GM19240 (cell line): Measurements from ENCODE around the gene SEC22B.
"Not testable (repeated sequence)": the region's sequence is repeated elsewhere in the genome, so short reads cannot be mapped to it uniquely, and the experiment has no call there.

Experiments
- DNase-seq: peaks from one replicate; pipeline ENCODE4 v3.0.0; 2011; ENCODE audit warnings: low spot score; ENCODE audit not compliant: insufficient read length

The SEC22B gene

DNA sequence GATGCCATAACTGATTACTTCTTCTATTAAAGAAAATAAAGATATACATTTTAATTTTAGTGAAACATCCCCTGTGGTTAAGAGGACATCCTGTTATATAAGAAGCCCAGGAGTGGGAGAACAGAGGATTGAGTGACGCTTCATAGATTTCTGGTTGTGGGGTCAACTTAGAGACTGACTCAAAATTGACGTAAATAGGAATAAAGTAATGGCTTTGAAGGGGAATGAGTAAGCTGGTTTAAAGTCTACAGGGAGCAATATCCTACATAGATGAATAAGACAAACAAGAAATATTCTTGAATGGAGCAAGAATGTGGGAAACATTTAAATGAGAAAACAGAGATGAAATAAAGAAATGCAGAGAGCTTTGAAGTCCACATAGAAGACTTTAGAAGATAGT lies 60.2 kb downstream of the SEC22B start:
- not testable (repeated sequence) for DNase-seq

- not testable (repeated sequence) for DNase-seq
Observed at GRCh38 chr1:120113134-120113533, 63.2 kb downstream of the SEC22B start.

DNA sequence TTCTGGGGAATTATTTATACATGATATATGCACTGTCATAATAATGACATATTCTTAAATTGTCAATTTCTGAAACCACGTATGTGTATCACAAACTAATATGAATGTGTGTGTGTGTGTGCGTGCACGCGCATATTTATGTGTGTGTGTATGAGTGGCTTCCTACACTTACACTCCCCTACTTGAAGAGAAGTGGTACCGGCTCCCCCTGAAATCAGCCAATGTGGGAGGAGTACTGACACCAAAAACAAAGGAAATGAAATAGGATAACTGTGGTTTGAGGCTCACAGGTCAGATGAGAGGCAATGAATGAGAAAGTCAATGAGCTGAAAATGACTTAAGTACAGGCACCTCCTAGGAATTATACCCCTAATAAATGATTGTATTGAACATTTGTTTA lies 64.1 kb downstream of the SEC22B start:
- not testable (repeated sequence) for DNase-seq

DNA sequence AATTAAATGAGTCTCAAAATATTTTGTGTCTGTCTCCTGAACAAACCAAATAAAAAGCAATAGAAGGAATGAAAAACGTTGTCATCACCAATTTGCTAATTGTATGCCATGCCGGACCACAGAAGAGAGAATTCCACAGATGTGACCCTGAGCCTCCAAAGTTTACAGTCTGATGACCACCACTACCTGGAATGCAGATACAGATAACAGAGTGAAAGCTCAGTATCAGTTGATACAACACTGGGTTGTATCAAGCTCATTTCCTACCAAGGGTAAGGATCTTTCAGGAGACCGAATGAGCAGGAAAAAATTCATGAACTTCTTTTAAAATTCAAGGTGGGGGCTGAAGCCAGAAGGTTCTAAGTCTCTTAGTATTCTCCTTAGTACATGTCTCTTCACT lies 64.5 kb downstream of the SEC22B start:
- not testable (repeated sequence) for DNase-seq

DNA sequence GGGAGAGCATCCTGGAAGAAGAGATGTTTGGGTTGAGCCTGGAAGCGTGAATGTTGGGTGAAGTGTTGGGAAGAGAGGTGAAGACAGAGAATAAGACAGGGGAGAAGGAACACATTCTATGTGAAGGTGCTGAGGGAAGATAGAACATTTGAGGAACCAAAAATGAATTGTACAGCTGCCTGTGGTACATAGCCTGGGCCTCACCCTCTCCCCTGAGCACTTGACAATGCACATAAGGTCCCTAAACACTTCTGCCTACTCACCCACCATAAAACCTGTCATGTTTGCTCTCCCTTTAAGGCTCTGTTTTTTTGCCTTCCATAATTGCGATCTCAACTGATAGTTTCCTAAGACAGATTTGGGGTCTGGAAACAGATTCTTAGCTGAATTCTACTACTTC lies 65.3 kb downstream of the SEC22B start:
- DNase-seq, result not testable (repeated sequence)

- not testable (repeated sequence) for DNase-seq
Observed at GRCh38 chr1:120109656-120110055, 66.7 kb downstream of the SEC22B start.

GRCh38 chr1:120109180-120109579 lies 67.1 kb downstream of the SEC22B start:
- not testable (repeated sequence) for DNase-seq

DNA sequence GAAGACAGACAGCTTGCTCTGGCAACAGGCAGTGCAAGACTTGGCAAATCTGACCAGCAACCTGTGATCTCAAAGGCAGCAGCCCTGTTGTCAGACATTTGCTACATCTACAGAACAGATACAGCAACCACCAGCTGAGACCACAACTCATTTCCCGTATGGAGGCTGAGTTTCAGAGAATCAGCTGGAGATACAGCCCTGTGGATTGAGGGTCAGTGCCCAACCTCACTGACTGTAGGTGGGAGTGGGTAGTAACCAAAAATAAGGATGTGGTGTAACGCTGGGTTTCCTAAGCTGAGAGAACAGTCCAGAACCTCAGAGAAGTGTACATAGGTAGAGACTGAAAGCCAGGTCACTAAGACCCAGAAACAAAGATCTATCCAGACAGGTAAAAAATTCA lies 71.0 kb downstream of the SEC22B start:
- DNase-seq, result not testable (repeated sequence)

DNA sequence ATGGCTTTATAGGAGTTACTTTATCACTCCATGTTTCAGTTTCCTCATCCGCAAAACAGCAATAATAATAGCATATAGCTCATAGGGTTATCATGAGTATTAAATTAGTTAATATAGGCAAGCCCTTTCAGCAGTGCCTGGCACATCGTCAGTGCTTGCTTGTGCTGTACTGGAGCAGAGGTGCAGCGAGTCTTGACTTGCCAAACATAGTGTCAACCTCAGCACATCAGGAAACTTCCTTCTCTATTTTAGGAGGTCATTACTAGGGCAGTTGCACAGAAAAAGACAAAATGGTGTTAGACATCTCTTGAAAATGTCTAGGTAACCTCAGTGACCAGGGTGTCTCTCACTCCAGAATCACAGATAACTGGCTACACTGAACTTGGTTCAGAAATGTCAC lies 72.6 kb downstream of the SEC22B start:
- not testable (repeated sequence) for DNase-seq

GRCh38 chr1:120101593-120101992 lies 74.7 kb downstream of the SEC22B start:
- not testable (repeated sequence) for DNase-seq
